Kidney epithelial cell (primary cell): ENCODE measurements around the gene MAGI1. TPM values are rescaled to one million over a fixed set of nuclear protein-coding genes. Genes with fewer than 3 reads are reported as not detected.
A peak's percentile ranks its signal among the peaks of the same experiment; 100 is the strongest.

ENCODE experiments used
- DNase-seq: peaks from one replicate; pipeline ENCODE4 v3.0.0-alpha.2; 2010; ENCODE audit warnings: low read depth
- H3K27me3 ChIP-seq: 2 replicates; pipeline ENCODE4 v1.6.0; 2011; ENCODE audit warnings: low read length; ENCODE audit not compliant: control insufficient read depth, insufficient read depth
- H3K36me3 ChIP-seq: 2 replicates; pipeline ENCODE4 v1.5.1; 2011; ENCODE audit warnings: low read length; ENCODE audit not compliant: control insufficient read depth, insufficient read depth
- H3K4me3 ChIP-seq: 2 replicates; pipeline ENCODE4 v1.5.1; 2011; ENCODE audit warnings: low read depth, mild to moderate bottlenecking, control low read depth, low read length
- CTCF ChIP-seq: IDR thresholded peaks from 2 replicates; pipeline ENCODE4 v1.5.1; 2011; ENCODE audit warnings: mild to moderate bottlenecking, moderate library complexity, low read length, control low read depth, inconsistent platforms; ENCODE audit not compliant: insufficient read depth, poor library complexity, severe bottlenecking
- total RNA-seq: library from RNA; depleted of rRNA; stranded (reverse); fragments of >200 nt; gene quantifications from 2 replicates; pipeline ENCODE4 v1.2.3, GENCODE V29; 2015

MAGI1 gene
- total RNA-seq, 1 donor from 2014 or later = 15.8 TPM

GRCh38 chr3:65448120-65448519 lies 590.6 kb downstream of the MAGI1 start:
- no peak for TF ChIP-seq CTCF
- H3K4me3 ChIP-seq = no peak overlapping the region
- H3K27me3 ChIP-seq = no peaks in the 10 kb centered on the region
- no peak for DNase-seq
- H3K36me3 ChIP-seq = no peaks in the 10 kb centered on the region

- Histone ChIP-seq H3K36me3 (no peaks in the 10 kb centered on the region), H3K27me3 (no peaks in the 10 kb centered on the region), H3K4me3 (no peak overlapping the region)
- no peak for DNase-seq
- TF ChIP-seq CTCF = no peak
Measured at GRCh38 chr3:65445573-65446169, 593.0 kb downstream of the MAGI1 start.

- Histone ChIP-seq H3K27me3 (no peaks in the 10 kb centered on the region), H3K36me3 (no peaks in the 10 kb centered on the region), H3K4me3 (no peak overlapping the region)
- TF ChIP-seq CTCF = no peak
- DNase-seq = no peak
Measured at GRCh38 chr3:65444447-65444815, 594.3 kb downstream of the MAGI1 start.

GRCh38 chr3:65443739-65444446 lies 594.8 kb downstream of the MAGI1 start:
- no peak for TF ChIP-seq CTCF

GRCh38 chr3:65439641-65440284 lies 599.0 kb downstream of the MAGI1 start:
- DNase-seq = peak; percentile 18
- H3K36me3 ChIP-seq = no peaks in the 10 kb centered on the region
- TF ChIP-seq CTCF = peak; percentile 80
- no peaks in the 10 kb centered on the region for H3K27me3 ChIP-seq
- no peak overlapping the region for H3K4me3 ChIP-seq

More at GRCh38 chr3:65443739-65444446, 594.8 kb downstream of the MAGI1 start:
- H3K27me3 ChIP-seq = no peaks in the 10 kb centered on the region
- no peak overlapping the region for H3K4me3 ChIP-seq
- DNase-seq = no peak
- H3K36me3 ChIP-seq = no peaks in the 10 kb centered on the region
